Glomerular endothelial cell (primary cell): Measurements from ENCODE around the gene CYP3A4. TPM values are rescaled to one million over a fixed set of nuclear protein-coding genes. Genes with fewer than 3 reads are reported as not detected.
"Not testable (repeated sequence)": the region's sequence is repeated elsewhere in the genome, so short reads cannot be mapped to it uniquely, and the experiment has no call there.

Experiments used
- DNase-seq: peaks from one replicate; pipeline ENCODE4 v3.0.0-alpha.2; 2011; ENCODE audit warnings: low read depth, low spot score; ENCODE audit errors: extremely low read depth
- total RNA-seq: library from RNA; depleted of rRNA; stranded (reverse); fragments of >200 nt; gene quantifications from 2 replicates; pipeline ENCODE4 v1.2.3, GENCODE V29; 2015

CYP3A4 gene
- total RNA-seq = not detected in 2 replicates

DNA sequence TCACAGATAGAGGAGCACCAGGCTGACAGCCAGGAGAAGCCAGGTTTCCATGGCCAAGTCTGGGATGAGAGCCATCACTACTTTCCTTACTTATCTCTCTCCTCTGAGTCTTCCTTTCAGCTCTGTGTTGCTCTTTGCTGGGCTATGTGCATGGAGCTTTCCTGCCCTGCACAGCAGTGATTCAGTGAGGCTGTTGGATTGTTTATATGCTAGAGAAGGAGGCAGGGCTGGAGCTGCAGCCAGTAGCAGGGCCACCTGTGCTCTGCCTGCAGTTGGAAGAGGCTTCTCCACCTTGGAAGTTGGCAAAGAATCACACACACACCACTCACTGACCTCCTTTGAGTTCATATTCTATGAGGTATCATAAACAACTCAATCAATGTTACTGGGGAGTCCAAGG is at the start of gene CYP3A4:
CYP3A4 (minus strand) TSS at position 178 of the 400 bp plus-strand sequence; CDS start at position 75, 103 bp downstream.
- DNase-seq = no peak

DNA sequence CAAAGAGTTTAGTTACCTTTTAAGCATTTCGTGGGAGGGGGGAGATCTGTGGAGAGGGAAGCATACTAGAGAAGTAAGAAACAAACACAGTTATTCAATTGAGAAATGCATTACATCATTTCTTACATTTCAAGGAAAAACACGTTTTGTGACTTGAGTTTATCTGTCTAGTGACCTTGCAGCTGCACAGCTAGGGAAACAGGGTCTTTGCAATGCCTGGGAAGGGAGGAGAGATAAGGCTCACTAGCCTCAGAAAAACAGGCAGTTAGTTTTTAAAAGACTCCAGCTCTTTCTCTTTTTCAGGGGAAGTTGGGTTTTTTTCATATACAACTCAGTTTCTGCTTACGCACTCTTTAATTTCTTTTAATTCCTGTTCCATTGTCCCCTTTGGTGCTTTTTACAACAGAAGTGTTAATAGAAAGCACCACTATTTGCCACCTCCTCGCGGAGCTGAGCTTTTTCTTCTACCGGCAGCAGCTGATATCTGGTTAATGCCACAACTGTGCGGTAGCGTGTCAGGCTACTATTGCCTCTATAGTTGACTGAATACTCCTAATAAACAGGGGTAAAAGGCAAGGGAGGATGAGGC is 49.4 kb upstream of the CYP3A4 start:
- DNase-seq = no peak

DNA sequence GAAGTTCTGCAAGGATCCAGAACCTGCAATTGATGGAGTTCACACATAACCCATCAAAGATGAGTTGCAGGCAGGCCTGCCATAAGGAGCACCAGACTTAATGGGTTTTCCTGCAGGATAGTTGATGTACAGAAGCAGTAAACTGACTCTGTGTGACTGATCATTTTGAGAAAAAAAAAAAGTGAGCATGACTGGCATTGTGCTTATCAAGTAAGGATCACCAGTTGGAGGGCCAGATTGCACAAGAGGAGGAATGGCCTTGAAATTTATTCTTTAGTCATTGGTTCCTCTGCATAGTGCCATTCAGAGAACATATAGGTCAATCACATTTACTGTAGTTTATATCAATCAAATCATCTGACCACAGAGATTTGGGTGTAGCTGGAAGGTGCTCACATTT is 47.6 kb upstream of the CYP3A4 start:
- no peak for DNase-seq

DNA sequence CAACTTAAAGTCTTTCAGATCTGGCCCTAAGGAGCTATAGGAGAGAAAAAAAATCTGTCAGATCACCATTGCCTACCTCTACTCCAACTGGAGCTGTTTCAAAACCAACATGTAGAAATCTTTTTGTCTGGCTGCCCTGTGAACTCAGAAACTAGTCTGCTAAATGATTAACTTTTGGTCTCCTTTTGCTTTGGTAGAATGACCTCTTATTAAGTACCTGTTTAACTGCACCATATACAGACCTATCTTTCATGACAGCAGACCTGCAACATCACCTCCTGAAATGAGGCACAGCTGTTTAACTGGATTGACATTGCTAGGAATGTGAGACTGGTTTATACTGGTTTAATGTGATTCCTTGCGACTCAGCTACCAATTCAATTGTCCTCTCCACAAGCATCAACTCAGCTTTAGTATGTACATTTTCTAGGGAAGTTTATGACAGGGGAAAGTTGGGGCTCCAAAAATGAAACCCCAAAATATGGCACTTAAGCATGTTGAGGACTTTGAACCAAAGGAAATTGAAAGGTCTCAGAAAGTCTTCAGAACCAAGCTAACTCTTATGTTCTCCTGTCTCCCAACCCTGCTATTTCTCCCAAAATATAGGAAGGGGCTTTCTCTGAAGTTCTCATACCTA is 45.7 kb upstream of the CYP3A4 start:
- DNase-seq = no peak

DNA sequence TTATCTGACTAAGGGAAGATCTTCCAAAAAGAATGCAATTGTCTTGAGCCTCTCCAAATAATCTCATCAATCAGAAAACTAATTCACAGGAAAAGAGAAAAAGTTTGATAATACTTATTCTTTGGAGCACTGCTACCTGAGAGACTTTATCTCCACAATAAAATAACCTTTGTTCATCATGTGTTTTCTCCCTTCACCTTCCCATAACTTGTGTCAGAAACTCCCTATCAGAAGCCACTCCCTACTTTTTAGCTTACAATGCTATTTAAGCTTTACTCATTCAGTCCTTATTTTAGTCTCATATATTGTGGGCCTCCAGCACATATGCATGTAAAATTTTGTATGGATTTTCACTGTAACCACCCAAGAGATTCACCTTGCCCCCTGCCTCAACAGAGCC is 44.8 kb upstream of the CYP3A4 start:
- no peak for DNase-seq

DNA sequence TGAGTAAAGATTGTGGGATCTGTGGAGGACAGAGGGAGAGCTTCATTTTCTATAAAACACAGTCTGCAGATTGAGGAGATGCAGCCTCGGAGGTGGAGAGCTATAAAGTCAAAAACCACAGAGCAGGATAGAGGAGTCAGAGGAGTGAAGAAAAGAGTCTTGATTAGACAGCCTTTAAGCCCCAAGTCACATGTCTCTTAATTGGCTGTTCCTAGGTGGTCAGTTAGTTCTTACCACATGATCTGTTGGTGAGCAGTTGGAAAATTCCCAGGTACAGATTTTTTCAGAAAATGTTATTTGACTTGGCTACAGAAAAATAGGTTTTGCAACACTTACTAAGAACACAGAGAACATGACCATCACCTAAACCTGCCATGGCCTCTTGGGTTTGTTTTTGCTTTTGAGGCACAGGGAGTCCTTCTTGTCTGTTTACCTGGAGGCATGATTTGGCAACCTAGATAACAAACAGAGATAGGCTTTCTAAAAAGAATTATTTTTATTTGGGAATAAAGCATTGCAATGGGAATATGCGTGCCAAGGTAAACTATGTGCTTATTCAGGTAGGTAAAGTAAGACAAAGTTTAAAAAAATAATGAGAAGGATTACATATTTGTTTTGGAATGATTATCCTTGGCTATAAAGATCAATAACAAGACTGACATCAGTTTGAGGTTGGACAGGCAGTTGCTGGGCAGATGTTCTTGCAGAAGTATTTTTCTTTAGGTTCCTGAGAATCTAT is 43.2 kb upstream of the CYP3A4 start:
- no peak for DNase-seq

DNA sequence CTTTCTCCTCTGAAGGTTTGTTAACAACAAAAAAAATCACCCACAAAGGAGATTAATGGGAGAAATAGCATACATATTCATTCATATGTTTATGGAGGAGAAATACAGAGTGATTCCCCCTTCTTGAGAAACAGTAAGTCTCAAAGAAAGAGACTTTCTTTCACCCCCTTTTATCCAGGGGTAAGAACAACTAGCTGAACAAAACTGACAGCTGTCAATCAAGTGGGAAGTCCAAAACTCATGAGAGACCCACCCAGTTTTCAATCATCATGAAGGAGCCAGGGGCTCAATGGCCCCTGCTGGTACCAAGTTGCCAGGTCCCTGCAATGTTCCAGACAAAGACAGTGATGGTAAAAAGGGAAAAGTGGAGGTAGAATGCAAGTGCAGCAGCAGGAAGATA is 41.9 kb upstream of the CYP3A4 start:
- DNase-seq = no peak

DNA sequence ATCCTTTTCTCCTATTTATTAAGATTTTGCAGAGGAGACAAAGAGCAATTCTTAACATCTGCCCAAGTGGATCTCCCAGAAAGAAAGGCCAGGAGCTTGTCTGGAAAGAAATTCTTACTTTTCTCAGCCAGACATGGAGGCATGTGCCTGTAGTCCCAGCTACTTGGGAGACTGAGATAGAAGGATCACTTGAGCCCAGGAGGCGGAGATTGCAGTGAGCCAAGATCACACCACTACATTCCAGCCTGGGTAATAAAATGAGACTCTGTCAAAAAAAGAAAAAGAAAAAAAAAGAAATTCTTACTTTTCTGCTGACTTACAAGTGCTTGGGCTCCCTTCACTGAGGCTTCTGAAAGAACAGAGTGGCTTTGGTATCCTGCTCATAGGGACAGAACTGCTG is 41.5 kb upstream of the CYP3A4 start:
- DNase-seq = no peak

DNA sequence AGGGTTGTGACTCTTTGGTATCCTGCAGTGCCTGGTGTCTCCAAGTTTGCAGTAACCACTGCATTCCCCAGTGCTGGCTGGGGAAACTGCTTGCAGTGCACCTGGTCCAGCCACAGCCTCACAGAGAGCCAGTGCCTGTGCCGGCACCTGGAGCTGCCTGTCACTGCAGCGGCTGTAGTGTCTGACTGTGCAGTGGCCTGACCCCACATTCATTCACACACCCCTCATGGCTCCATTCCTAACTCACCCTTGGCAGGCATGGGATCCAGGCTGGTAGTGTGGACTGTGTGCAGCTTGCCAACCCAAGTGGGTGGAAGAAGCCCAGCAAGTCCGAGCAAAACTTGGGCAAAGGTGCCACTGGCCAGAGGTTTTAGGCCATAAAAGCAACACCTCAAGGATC is 40.1 kb upstream of the CYP3A4 start:
- no peak for DNase-seq

DNA sequence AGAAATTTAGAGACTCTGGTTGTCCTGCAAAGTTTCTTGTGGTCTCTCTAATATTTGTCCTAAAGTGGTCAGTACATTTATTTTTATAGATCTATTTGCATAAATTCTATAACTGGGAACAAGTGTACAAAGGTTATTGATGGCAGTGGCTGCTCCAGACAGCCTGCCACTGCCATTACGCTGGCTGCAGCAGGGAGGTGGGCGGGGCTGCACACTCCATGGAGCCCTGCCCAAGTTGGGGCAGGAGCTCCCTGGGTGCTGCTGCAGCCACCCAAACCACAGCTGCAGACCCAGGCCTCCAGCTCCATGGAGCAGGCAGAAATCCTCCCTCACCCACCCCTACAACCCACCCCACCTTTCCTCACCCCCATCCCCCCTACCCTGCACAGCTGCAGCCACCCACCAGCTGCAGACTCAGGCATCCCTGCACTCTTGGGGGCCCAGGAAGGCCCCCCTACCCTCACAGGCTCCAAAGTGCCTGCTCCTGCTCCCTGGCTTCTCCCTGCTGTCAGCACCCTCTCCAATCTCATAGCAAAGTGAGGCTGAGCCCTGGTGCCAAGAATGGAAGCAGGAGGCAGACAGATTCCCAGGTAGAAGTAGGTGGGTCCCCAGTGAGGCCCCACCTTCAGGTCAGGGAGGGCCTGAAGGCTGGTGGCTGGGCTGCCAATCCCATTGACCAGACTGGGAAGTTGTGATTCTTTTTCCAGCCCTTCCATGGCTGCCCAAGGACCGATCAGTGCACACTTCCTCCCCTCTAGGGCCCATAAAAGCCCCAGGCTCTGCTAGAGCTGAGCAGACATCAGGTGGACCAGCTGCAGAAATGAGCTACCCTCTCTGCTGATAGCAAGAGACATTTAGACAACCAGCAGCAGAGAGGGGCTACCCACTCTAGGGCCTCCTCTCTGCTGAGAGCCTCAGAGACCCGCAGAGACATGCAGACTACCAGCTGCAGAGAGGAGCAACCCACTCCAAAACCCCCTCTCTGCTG is 39.0 kb upstream of the CYP3A4 start:
- no peak for DNase-seq

DNA sequence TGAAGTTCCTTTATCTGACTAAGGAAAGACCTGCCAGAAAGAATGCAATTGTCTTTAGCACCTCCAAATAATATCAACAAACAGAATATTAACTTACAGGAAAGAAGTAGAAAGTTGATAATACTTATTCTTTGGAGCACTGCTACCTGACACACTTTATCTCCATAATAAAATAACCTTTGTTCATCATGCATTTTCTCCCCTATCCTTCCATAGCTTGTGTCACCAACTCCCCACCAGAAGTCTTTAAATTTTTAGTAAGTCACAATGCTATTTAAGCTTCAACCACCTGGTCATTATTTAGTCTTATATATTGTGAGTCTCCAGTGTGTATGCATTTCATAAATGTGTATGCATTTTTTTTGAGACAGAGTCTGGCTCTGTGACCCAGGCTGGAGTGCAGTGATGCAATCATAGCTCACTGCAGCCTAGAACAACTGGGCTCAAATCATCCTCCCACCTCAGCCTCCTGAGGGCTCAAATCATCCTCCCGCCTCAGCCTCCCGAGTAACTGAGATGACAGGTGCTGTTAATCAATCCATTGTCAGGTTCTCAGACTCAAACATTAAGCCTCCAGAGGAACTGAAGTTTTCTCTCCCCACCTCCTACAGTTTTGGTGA is 36.5 kb upstream of the CYP3A4 start:
- DNase-seq = no peak

DNA sequence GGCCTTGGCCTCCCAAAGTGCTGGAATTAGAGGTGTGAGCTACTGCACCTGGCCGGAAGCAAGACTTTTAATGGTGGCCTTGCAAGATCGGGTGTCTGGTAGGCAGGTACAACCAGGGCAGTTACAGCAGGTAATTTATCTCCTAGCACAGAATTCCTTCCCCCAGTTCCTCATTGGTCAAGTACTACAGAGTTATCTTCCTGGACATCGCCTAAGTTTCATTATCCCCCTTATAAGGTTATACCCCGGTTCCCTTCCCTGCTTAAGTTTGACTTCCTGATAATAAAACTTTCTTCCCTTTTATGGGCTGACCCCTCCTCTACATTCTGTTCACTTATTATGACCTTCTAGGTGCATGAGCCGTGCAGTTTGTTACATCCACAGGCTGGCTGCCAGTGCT is 24.8 kb upstream of the CYP3A4 start:
- DNase-seq = no peak

DNA sequence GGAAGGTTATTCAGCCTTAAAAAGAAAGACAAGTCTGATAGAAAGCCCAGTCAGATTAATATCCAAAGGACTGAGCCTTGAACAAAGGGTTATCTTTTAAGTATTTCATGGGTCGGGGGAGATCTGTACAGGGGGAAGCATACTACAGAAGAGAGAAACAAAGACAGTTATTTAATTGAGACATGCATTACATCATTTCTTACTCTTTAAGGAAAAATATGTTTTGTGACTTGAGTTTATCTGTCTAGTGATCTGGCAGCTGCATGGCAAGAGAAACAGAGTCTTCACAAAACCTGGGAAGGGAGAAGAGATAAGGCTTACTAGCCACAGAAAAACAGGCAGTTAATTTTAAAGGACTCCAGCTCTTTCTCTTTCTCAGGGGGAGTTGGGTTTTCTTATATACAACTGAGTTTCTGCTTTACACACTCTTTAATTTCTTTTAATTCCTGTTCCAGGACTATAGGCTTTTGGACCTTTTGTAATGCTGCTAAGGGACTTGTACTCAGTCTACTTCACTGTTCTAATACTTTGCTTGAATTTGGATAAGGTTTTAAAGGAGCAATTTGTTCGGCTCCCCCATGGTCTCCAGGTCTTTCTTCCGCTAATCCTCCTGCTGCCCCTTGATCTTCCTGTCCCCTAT is 23.0 kb upstream of the CYP3A4 start:
- no peak for DNase-seq

DNA sequence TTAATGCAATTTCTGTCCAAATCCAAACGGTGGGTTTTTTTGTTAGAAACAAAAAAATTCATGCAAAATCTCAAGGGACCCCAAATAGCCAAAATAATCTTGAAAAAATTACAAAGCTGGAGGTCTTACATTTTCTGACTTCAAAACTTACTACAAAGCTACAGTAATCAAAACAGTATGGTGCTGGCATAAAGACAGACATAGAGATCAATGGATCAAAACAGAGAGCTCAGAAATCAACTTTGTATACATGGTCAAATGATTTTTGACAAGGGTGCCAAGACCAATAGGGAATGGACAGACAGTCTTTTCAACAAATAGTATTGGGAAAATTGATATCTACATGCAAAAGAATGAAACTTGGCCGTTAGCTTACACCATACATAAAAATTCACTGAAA is 21.7 kb upstream of the CYP3A4 start:
- DNase-seq = no peak

DNA sequence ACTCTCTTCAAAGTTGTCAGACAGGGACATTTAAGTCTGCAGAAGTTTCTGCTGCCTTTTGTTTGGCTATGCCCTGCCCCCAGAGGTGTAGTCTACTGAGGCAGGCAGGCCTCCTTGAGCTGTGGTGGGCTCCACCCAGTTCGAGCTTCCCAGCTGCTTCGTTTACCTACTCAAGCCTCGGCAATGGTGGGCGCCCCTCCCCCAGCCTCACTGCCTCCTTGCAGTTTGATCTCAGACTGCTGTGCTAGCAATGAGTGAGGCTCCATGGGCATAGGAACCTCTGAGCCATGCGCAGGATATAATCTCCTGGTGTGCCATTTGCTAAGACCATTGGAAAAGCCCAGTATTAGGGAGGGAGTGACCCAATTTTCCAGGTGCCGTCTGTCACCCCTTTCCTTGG is 19.1 kb upstream of the CYP3A4 start:
- not testable (repeated sequence) for DNase-seq

DNA sequence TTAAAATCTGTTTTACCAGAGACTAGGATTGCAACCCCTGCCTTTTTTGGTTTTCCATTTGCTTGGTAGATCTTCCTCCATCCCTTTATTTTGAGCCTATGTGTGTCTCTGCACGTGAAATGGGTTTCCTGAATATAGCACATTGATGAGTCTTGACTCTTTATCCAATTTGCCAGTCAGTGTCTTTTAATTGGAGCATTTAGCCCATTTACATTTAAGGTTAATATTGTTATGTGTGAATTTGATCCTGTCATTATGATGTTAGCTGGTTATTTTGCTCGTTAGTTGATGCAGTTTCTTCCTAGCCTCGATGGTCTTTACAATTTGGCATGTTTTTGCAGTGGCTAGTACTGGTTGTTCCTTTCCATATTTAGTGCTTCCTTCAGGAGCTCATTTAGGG is 17.4 kb upstream of the CYP3A4 start:
- DNase-seq = not testable (repeated sequence)

DNA sequence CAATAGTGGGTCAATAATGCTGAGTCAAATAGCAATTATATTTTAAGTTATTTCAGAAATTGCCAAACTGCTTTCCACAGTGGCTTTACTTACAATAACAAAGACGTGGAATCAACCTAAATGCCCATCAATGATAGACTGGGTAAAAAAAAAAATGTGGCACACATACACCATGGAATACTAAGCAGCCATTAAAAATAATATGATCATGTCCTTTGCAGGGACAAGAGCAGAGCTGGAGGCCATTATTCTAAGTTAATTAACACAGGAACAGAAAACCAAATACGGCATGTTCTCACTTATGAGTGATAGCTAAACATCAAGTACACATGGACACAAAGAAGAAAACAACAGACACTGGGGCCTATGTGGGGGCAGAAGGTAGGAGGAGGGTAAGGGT is 15.0 kb upstream of the CYP3A4 start:
- DNase-seq = no peak

DNA sequence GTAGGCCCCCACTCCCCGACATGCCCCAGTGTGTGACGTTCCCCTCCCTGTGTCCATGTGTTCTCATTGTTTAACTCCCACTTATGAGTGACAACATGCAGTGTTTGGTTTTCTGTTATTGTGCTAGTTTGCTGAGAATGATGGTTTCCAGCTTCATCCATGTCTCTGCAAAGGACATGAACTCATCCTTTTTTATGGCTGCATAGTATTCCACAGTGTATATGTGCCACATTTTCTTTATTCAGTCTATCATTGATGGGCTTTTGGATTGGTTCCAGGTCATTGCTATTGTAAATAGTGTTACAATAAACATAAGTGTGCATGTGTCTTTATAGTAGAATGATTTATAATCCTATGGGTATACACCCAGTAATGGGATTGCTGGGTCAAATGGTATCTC is 11.9 kb upstream of the CYP3A4 start:
- not testable (repeated sequence) for DNase-seq

DNA sequence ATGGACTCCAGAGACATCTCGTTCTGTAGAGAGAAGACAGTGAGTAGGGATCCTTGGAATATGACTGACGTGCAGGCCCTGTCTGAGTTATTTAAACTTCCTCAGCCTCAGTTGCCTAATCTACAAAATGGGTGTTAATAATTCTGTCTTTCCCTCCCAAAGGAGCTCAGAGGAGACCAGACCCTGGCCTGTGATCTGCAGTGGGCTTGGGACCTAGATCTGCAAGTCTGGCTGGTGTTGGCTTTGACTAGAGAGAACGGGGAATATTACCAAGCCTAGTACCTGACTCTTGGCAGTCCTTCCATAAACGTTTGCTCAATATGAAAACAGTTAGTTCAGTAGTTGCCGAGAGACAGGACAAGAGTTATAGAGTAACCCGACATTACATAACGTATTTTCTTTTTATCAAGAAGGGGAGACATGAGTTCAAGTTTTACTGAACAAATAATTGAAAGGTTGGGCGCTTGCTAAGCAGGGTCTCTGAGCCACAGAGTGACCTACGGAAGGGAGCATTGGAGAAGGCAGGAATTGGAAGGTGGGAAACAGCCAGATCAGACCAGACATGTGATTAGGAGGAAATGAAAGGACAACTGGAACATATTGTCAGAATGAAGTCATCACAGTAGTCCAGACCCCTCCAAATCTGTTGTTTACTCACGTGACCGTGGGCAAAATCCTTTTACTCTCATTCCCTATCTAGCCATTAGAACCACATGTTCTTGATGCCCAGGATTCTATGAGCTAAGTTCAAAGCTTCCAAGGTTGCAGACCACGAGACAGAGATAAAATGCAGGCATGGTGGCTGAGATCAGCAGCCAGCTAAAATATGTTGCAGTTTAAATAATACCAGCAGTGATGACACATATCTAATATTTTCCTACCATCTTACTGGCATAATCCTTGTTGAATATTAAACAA is 10.9 kb upstream of the CYP3A4 start:
- DNase-seq = no peak
